HT1080 (cell line): ENCODE measurements around the gene CDH4. TPM values are rescaled to one million over a fixed set of nuclear protein-coding genes. Genes with fewer than 3 reads are reported as not detected.

Experiments
- DNase-seq: peaks from one replicate; pipeline ENCODE4 v3.0.0-alpha.2; 2015; ENCODE audit warnings: low read depth
- total RNA-seq: library from RNA; depleted of rRNA; stranded (reverse); fragments of >200 nt; shearing (Covaris generic); gene quantifications from 2 replicates; pipeline ENCODE4 v1.2.3, GENCODE V29; 2014

The CDH4 gene
- total RNA-seq, 1 experiment from 2014 or later = 10.8 TPM

- DNase-seq = no peak
These were observed 412.7 kb downstream of the CDH4 start for GRCh38 chr20:61664556-61665320.

DNA sequence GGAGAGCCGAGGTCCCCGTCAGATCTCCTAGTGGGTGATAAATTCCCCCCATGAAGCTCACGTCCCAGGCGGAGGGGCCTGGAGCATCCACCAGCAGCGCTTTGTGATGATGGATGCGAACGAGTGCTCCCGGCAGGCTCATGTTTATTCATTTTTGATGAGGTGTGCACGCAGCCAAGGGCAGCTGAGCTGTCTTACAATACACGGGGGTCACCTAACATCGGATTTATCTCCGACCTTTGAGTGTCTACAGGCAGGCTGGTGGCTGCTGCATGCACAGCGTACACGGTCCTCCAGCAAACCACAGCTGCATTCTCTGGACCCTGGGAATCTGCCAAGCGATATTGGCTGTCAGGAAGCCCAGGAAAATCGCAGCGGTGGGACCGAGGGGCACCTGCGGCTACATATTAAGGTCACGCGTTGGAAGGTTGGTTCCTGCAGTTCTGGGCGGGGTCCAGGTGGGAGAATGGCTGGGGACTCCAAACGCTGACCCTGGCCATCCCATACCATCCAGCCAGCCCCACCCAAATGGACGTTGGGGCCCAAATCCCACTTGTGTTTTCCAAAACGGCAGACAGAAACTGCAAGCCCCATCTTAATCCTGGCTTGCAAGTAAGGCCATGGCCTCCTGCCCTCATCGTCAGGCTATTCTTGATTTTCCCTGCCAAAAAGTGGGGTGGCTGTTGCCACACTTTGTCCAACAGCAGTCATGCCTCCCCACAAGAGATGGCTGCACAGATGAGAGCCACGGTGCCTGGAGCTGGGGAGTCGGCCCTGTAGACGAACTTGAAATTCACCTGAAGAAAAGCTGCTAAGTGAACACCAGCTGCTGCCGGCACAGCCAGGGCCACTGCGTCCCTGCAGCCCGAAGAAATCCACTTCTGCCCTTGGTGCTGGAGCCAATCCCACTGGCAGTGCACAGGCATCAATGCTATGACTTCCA lies 413.7 kb downstream of the CDH4 start:
- no peak for DNase-seq

GRCh38 chr20:61666471-61666832 lies 414.4 kb downstream of the CDH4 start:
- DNase-seq = no peak

DNA sequence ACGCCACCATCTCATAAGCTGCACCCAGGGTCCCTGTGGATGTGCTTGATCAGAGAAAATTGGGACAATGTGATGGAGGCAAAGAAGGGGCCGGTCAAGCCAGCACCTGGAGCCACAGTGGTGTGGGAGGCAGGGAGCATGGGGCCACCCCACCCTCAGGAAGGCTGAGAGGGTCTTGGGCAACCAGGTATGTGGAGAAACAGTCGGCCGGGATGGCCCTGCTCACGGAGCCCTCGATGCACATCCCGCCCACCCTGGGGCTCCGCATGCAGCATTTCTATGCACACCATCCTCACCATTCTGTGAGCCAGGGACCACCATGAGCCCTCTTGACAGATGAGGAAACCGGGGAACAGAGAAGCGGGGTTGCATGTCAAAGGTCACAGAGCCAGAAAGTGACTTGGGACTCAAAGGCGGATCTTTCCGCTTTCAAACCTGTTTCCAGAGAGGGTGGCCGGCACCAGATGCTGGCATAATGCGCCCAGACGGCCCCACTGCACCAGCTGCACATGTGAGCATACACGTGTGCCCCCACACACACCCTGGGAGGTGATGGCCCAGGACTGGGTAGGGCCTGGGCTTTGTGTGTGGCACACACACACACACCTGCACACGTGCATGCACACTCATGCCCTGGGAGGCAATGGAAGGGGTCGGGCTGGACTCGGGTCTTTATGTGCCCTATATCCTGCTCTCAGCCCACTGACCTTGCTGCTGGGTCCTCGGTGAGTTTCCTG lies 415.2 kb downstream of the CDH4 start:
- no peak for DNase-seq

DNA sequence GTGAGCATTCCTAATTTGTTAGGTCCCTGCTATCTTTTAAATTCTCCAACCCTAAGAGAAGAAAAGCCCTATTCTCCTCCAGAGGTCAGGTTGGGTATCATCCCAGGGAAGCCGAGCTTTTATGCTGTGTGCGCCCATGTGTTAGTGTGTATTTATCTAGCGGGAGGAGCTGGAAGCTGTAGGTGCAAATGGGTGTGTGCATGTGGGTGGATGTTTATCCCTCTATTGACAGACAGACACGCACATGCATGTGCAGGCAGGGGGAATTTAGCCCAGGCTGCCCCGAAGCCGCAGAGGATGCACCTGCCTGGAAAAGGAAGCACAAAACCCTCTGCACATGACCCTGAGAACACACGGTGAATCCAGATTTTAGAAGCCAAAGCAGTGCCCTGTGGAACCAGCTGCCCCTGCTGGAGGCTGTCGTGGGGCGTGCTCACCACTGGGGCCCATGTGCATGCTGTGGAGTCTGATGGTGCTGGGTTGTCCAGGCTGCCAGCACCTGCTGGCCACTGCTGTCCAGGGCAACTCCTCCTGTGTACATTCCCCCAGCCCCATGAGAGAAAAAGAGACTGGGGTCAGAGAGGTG lies 416.1 kb downstream of the CDH4 start:
- DNase-seq = no peak

DNA sequence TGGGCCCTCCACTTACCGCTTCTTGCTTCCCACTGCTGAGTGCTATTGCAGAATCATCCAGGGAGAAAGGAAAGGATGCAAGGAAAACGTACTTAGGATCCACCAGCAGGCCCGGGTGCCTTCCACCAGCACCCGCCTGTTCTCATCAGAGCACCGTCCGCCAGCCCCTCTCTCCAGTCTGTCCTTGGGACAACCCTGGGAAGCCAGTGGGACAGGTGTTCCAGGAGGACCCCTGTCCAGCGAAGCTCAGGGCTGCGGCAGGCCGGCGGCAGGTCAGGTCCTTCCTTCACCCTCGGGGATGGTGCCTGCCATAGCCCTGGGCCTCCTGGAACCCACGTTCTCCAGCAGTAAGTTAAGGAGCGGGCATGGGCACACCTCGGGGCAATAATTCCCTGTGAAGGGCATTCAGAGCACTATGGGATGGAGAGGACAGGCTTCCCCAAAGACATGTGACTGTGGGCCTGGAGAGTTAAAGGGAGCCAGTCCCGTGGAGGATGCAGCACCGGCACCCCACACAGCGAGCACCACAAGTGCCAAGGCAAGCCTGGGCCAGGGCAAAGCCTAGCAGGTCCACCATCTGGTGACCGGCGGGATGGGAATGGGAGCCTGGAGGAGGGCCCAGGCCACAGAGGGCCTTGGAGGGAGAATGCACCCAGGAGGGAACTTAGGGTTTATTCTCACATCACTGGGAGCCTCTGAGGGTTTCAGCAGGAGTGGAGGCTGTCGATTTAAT lies 416.9 kb downstream of the CDH4 start:
- no peak for DNase-seq

DNA sequence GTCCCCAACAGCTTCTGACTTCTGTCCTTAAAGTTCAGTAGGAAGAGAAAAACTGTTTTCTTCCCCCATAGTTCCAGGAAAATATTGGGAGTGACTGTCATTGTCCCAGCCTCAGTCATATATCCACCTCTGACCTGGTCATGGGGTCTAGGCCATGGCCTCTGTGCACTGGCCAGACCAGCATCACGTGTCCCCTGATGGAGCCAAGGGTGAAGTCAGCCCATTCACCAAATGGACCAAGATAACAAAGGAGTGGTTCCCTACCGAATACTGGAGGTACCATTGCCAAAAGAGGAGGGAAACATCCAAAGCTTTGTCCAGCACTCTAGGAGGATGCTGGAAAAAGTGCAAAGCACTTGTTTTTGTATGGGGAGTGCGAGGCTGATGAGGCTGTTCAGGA lies 418.2 kb downstream of the CDH4 start:
- no peak for DNase-seq

GRCh38 chr20:61671559-61671958 lies 419.5 kb downstream of the CDH4 start:
- DNase-seq = no peak

DNA sequence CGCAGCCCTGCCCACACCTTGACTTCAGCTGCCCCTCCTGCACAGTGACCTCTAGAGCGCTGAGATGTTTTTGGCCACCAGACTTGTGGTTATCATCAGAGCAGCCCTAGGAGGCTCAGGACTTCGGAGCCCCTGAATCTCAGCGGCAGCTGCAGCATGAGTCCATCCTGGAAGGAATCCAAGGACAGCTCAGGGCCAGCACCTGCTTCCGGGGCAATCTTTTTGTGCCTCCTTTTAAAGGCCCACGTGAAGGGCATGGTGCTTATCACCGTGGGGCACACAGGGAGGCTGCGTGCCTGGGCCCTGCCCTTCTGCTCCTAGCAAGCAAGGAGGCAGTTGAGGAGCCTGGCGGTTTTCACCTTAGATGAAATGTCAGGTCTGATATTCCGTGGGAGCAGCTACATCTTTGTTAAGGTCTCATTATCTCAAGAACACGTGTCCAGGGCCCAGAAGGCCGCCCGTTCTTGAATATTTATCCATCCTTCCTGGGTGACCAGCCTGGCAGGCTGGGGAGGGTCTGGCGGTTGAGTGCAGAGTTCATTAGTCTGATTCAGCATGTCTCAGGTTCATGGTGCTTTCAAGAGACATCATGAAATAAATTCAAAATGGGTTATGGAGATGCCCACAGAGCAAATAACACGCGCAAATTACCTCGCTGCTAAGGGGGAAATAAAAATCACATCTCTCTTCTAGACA lies 421.2 kb downstream of the CDH4 start:
- DNase-seq = no peak

DNA sequence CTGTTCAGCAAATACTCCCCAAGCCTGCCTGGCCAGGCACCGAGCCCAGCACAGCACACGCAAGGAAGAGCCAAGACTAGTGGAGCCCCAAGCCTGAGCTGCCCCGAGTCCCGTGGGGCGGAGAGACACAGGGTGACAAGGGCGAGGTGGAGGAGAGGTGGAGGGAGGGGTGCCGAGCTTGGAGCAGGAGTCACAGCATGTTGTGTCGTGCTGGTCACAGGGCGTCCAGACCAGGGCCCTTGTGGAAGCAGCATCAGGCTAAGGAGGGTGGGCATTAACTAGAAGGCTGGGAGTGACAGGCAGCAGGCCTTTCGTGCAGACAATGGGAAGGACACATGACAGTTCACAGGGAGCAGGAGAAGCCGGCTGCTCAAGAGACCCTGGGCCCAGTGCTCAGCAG lies 422.1 kb downstream of the CDH4 start:
- DNase-seq = no peak

DNA sequence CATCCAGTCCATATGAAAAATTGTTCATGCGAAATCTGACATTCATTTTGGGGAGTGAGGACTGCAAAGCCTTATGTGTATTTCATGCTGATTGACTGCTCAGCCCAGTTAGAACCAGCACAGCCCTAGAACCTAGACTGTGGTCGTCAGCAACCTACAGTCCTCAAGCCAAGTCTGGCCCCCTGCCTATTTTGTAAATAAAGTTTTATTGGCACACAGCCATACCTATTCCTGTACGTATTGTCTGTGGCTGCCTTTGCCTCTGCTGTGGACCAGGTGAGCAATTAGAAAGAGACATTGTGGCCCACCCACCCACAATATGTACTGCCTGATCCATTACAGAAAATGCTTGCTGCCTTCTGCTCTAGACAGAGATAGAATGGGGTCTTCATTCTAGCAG lies 422.6 kb downstream of the CDH4 start:
- DNase-seq = no peak

DNA sequence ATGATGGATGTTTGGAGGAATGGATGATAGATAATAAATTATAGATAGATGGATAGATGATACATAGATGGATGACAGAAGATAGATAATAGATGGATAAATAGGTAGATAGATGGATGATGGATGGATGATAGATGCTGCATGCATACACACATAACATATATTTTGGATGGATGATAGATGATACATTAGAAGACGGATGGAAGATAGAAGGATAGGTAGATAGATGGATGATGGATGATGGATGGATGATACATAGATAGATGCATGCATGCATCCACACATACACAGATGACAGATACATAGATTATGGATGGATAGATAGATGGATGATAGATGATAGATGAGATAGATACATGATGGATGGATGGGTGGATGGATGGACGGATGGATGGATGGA lies 425.9 kb downstream of the CDH4 start:
- DNase-seq = no peak

DNA sequence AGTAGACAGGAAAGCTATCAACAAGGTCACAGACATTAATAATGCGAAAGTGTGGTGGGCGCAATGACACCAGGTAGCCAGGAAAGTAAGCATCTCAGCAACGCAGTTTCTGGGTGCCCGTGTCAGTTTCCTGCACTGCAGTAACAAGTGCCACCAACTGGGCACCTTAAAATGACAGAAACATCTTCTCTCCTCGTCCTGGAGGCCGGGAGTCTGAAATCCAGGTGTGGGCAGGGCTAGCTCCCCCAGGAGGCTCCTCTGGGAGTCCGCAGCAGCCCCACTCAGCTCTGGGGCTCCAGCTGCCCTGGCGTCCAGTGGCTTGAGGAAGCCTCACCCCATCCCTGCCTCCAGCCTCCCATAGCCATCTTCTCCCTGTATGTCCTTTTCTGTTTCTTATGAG lies 426.4 kb downstream of the CDH4 start:
- DNase-seq = no peak

GRCh38 chr20:61679473-61679872 lies 427.4 kb downstream of the CDH4 start:
- DNase-seq = no peak

DNA sequence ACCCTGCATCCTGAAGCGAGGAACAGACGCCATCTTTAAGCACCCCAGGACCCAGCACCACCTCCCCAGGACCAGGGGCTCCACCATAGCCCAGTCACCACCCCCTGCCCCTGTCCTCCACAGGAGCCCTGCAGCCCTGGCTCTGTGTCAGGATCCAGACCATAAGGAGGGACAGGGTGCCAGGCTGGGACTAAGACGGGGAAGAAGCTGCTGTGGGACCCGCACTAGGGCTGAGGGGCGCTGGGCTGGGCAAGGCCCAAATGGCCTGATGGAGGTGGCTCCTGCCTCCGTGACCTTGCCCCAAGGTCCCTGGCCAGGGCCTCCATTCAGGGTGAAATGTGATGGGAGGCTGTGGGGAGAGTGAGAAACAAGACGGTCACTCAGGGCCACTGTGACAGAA lies 428.0 kb downstream of the CDH4 start:
- DNase-seq = no peak

- no peak for DNase-seq
These were observed 430.3 kb downstream of the CDH4 start for GRCh38 chr20:61682114-61682995.

GRCh38 chr20:61682996-61683681 lies 431.1 kb downstream of the CDH4 start:
- DNase-seq = no peak

DNA sequence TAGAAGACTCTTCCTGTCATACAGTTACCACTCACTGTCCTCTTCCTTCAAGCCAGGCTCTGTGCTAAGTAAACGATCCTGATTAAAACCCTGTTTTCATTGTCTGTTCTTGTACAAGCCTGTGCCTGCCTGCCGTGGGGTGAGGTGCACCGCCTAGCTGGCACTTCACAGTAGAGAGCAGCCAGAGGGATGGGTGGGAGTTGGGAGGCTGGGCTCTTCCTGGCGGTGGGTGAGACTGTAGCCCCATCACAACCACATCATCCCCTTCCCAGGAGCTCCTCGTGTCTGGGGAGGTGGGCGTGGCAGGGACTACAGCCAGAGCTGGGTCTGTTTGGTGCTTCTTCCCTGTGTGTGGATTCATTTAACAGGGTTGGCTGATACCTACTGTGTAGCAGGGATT lies 431.7 kb downstream of the CDH4 start:
- DNase-seq = no peak

- DNase-seq = no peak
These were observed 432.1 kb downstream of the CDH4 start for GRCh38 chr20:61684136-61684535.
